HG03066 (cell line): ENCODE results near the gene FAM209B.
"Not testable (repeated sequence)": the region's sequence is repeated elsewhere in the genome, so short reads cannot be mapped to it uniquely, and the experiment has no call there.

ENCODE experiments used
- ATAC-seq: cut with Tn5 transposase; IDR thresholded peaks from one replicate; pipeline ENCODE4 v1.9.1; 2021; ENCODE audit warnings: low read depth; ENCODE audit not compliant: unreplicated experiment

The FAM209B gene

GRCh38 chr20:56532946-56533345 is at the start of gene FAM209B:
FAM209B (plus strand) TSS chr20:56533246; CDS start chr20:56533342, 96 bp downstream.
- not testable (repeated sequence) for ATAC-seq

- no peak for ATAC-seq
Measured at GRCh38 chr20:56483970-56484369, 49.1 kb upstream of the FAM209B start.

GRCh38 chr20:56487216-56487615 is 45.8 kb upstream of the FAM209B start:
- ATAC-seq, result no peak

- ATAC-seq, result no peak
Measured at GRCh38 chr20:56488566-56488965, 44.5 kb upstream of the FAM209B start.

GRCh38 chr20:56501116-56501515 is 31.9 kb upstream of the FAM209B start:
- ATAC-seq, result no peak

GRCh38 chr20:56503916-56504315 is 29.1 kb upstream of the FAM209B start:
- ATAC-seq, result no peak

GRCh38 chr20:56504373-56505005 is 28.6 kb upstream of the FAM209B start:
- no peak for ATAC-seq

GRCh38 chr20:56506103-56506502 is 26.9 kb upstream of the FAM209B start:
- no peak for ATAC-seq

- ATAC-seq, result no peak
Measured at GRCh38 chr20:56511926-56512325, 21.1 kb upstream of the FAM209B start.

- ATAC-seq, result no peak
Measured at GRCh38 chr20:56513161-56514150, 19.6 kb upstream of the FAM209B start.

- no peak for ATAC-seq
Measured at GRCh38 chr20:56516631-56517030, 16.4 kb upstream of the FAM209B start.

- ATAC-seq, result no peak
Measured at GRCh38 chr20:56517211-56517610, 15.8 kb upstream of the FAM209B start.

- no peak for ATAC-seq
Measured at GRCh38 chr20:56517641-56518040, 15.4 kb upstream of the FAM209B start.

- ATAC-seq, result no peak
Measured at GRCh38 chr20:56518126-56518525, 14.9 kb upstream of the FAM209B start.

- no peak for ATAC-seq
Measured at GRCh38 chr20:56518721-56519398, 14.2 kb upstream of the FAM209B start.

GRCh38 chr20:56519551-56519950 is 13.5 kb upstream of the FAM209B start:
- no peak for ATAC-seq

GRCh38 chr20:56520180-56520579 is 12.9 kb upstream of the FAM209B start:
- ATAC-seq, result no peak

- not testable (repeated sequence) for ATAC-seq
Measured at GRCh38 chr20:56520746-56521354, 12.2 kb upstream of the FAM209B start.

GRCh38 chr20:56522311-56522710 is 10.7 kb upstream of the FAM209B start:
- no peak for ATAC-seq

GRCh38 chr20:56524444-56524843 is 8.6 kb upstream of the FAM209B start, which contains the start of gene FAM209A:
FAM209A (plus strand) TSS chr20:56524744; CDS start chr20:56524809, 65 bp downstream.
- not testable (repeated sequence) for ATAC-seq
